ENCODE results near the gene ADAM8. TPM values are rescaled to one million over a fixed set of nuclear protein-coding genes. Genes with fewer than 3 reads are reported as not detected.
"Not testable (repeated sequence)": the region's sequence is repeated elsewhere in the genome, so short reads cannot be mapped to it uniquely, and the experiment has no call there.

ADAM8 gene
- total RNA-seq, 1 experiment from 2014 or later: 113 TPM

DNA sequence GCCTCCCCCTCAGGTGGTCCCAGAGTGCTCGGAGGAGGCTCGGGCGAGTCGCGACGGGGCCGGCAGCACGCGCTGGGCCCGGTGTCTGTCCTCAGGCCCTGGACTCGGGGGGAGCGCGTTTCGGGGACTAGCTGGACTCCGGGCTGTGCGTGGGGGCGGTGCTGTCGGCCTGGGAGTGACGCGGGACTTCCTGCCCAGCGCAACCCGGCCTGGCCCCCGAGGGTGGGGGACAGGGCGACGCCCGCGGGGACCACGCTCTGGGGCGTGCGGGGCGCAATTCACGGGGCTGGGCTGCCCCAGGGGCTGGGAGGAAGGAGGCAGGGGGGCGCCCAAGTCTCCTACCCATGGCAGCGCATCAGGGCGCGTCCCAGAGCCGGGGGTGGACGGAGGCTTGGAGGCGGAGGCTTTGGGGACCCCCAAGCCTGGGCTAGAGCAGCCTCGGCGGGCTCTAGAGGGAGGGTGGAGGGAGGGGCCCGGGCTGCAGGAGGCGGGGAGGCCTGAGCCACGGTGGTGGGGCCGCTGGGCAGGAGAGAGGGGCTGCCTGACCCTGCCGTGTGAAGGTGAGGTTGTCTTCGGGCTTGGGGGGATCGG lies 41.3 kb downstream of the ADAM8 start:
- ATAC-seq (no peak), DNase-seq (no peak)
- Histone ChIP-seq H3F3A (ENCODE audit: low read length, unreplicated experiment) (no peaks in the 10 kb centered on the region), H3K27ac (ENCODE audit: low read length) (no peak overlapping the region), H3K27me3 (ENCODE audit: low read length) (peaks cover 30% of the 10 kb centered on the region), H3K9ac (ENCODE audit: low read length) (no peak overlapping the region), H3K79me2 (ENCODE audit: low read length) (no peaks in the 10 kb centered on the region), H3K4me3 (ENCODE audit: low read length) (no peak overlapping the region), H3K9me2 (replicated peaks; ENCODE audit: low read length) (no peaks in the 10 kb centered on the region), H2AFZ (ENCODE audit: low read length) (no peak overlapping the region), H3K4me2 (ENCODE audit: low read length) (no peak overlapping the region), H4K20me1 (ENCODE audit: low read length) (no peaks in the 10 kb centered on the region), H3K4me1 (ENCODE audit: insufficient read depth, low read length) (no peaks in the 10 kb centered on the region), H3K9me3 (ENCODE audit: low read length) (no peaks in the 10 kb centered on the region), H3K36me3 (ENCODE audit: low read depth, low read length) (no peaks in the 10 kb centered on the region)
- BruUV-seq (replicated peaks): no TSS peak
- TF ChIP-seq, protein P1, sequence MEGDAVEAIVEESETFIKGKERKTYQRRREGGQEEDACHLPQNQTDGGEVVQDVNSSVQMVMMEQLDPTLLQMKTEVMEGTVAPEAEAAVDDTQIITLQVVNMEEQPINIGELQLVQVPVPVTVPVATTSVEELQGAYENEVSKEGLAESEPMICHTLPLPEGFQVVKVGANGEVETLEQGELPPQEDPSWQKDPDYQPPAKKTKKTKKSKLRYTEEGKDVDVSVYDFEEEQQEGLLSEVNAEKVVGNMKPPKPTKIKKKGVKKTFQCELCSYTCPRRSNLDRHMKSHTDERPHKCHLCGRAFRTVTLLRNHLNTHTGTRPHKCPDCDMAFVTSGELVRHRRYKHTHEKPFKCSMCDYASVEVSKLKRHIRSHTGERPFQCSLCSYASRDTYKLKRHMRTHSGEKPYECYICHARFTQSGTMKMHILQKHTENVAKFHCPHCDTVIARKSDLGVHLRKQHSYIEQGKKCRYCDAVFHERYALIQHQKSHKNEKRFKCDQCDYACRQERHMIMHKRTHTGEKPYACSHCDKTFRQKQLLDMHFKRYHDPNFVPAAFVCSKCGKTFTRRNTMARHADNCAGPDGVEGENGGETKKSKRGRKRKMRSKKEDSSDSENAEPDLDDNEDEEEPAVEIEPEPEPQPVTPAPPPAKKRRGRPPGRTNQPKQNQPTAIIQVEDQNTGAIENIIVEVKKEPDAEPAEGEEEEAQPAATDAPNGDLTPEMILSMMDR (conservative IDR thresholded peaks at IDR 0.05; ENCODE audit: low read depth, low read length): no peak
- no peak for TF ChIP-seq EZH2 (IDR thresholded peaks at IDR 0.05; ENCODE audit: low read length, unreplicated experiment)
- no peak for TF ChIP-seq EZH2phosphoT487 (IDR thresholded peaks at IDR 0.05; ENCODE audit: borderline replicate concordance, low read length)
- intact Hi-C loops (cut with micrococcal nuclease): no loop called here
- ChIA-PET POLR2A (ENCODE audit: unreplicated experiment) (no interaction called here), CTCF (no interaction called here)

- H3F3A ChIP-seq (ENCODE audit: low read length, unreplicated experiment); ATAC-seq; H3K9me2 ChIP-seq (replicated peaks; ENCODE audit: low read length); H2AFZ ChIP-seq (ENCODE audit: low read length); BruUV-seq (replicated peaks); POLR2A ChIA-PET (ENCODE audit: unreplicated experiment); H3K27ac ChIP-seq (ENCODE audit: low read length); H3K4me3 ChIP-seq (ENCODE audit: low read length); H3K9ac ChIP-seq (ENCODE audit: low read length); H4K20me1 ChIP-seq (ENCODE audit: low read length); H3K36me3 ChIP-seq (ENCODE audit: low read depth, low read length); H3K4me1 ChIP-seq (ENCODE audit: insufficient read depth, low read length); CTCF ChIA-PET; H3K79me2 ChIP-seq (ENCODE audit: low read length); intact Hi-C loops (cut with micrococcal nuclease); H3K4me2 ChIP-seq (ENCODE audit: low read length); DNase-seq; H3K9me3 ChIP-seq (ENCODE audit: low read length): not testable (repeated sequence)
- peaks cover 30% of the 10 kb centered on the region for H3K27me3 ChIP-seq (ENCODE audit: low read length)
Observed at GRCh38 chr10:133234796-133235195, 41.9 kb downstream of the ADAM8 start.

DNA sequence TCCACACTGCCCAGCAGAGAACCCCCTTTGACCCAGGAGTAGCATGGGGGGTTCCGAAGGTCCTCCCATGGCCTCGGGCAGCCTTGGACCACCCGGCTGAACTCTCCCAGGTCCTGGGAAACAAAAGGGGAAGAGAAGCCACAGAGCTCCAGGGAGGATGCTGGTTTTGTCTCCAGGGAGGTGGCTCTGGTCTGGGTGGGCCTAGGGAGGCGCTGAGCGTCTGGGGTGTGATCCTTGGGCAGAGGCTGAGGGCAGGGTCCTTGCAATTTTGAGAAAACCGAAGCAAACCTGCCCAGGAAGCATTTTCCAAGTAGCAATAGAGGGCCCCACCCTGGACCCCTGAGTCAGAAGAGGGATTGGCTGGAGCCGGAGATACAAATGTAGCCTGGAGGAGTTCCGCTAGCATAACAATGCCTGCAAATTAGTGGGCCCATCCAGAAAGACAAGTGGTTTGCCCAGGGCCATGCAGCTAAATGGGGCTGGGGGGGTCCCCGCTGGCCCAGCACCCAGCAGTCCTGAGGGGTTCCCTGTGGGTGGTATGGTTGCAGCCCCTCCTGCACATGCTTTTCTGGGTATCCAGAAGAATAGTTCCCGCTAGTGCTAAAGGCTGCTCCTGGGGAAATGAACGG lies 44.6 kb downstream of the ADAM8 start:
- intact Hi-C loops (cut with micrococcal nuclease): no loop called here
- H3K9ac ChIP-seq (ENCODE audit: low read length): no peak overlapping the region
- no peak overlapping the region for H3K4me3 ChIP-seq (ENCODE audit: low read length)
- H2AFZ ChIP-seq (ENCODE audit: low read length): no peak overlapping the region
- no peaks in the 10 kb centered on the region for H3K9me3 ChIP-seq (ENCODE audit: low read length)
- POLR2A ChIA-PET (ENCODE audit: unreplicated experiment): no interaction called here
- peaks cover 13% of the 10 kb centered on the region for H3K27me3 ChIP-seq (ENCODE audit: low read length)
- H3K9me2 ChIP-seq (replicated peaks; ENCODE audit: low read length): no peaks in the 10 kb centered on the region
- no peaks in the 10 kb centered on the region for H3F3A ChIP-seq (ENCODE audit: low read length, unreplicated experiment)
- CTCF ChIA-PET: no interaction called here
- BruUV-seq (replicated peaks): no TSS peak
- H3K27ac ChIP-seq (ENCODE audit: low read length): no peak overlapping the region
- no peaks in the 10 kb centered on the region for H4K20me1 ChIP-seq (ENCODE audit: low read length)
- no peak for ATAC-seq
- no peaks in the 10 kb centered on the region for H3K4me1 ChIP-seq (ENCODE audit: insufficient read depth, low read length)
- H3K4me2 ChIP-seq (ENCODE audit: low read length): no peak overlapping the region
- no peak for DNase-seq
- H3K36me3 ChIP-seq (ENCODE audit: low read depth, low read length): no peaks in the 10 kb centered on the region
- H3K79me2 ChIP-seq (ENCODE audit: low read length): no peaks in the 10 kb centered on the region
- TF ChIP-seq, protein P1 (conservative IDR thresholded peaks at IDR 0.05; ENCODE audit: low read depth, low read length): no peak
- TF ChIP-seq EZH2phosphoT487 (IDR thresholded peaks at IDR 0.05; ENCODE audit: borderline replicate concordance, low read length) (no peak), EZH2 (IDR thresholded peaks at IDR 0.05; ENCODE audit: low read length, unreplicated experiment) (no peak)

All from PC-3 (cell line).